Memory B cell (primary cell): ENCODE data around the gene OR52E2.

Source experiments
- ATAC-seq: fragments of 150-1000 bp; cut with Tn5 transposase; 2 replicates; pipeline ENCODE4 v1.10.0; 2021; ENCODE audit warnings: low read depth, mild to moderate bottlenecking, moderate library complexity
- DNase-seq, 2 donors: peaks; one replicate each; pipeline ENCODE4 v3.0.0; 2022; ENCODE audit warnings: low spot score in 2 of 2
- H3K27ac Mint-ChIP-seq: one replicate; pipeline ENCODE4 v1.8.0; 2022; ENCODE audit warnings: mild to moderate bottlenecking, moderate library complexity, mixed read lengths
- H3K27me3 Mint-ChIP-seq: one replicate; pipeline ENCODE4 v1.8.0; 2022; ENCODE audit warnings: mixed read lengths
- H3K36me3 Mint-ChIP-seq: one replicate; pipeline ENCODE4 v1.8.0; 2022; ENCODE audit warnings: mild to moderate bottlenecking, mixed read lengths
- H3K4me1 Mint-ChIP-seq: one replicate; pipeline ENCODE4 v1.8.0; 2022; ENCODE audit warnings: mixed read lengths
- H3K4me3 Mint-ChIP-seq: one replicate; pipeline ENCODE4 v1.8.0; 2022; ENCODE audit warnings: mild to moderate bottlenecking, moderate library complexity, mixed read lengths
- H3K9me3 Mint-ChIP-seq: one replicate; pipeline ENCODE4 v1.8.0; 2022; ENCODE audit warnings: mixed read lengths

The OR52E2 gene

DNA sequence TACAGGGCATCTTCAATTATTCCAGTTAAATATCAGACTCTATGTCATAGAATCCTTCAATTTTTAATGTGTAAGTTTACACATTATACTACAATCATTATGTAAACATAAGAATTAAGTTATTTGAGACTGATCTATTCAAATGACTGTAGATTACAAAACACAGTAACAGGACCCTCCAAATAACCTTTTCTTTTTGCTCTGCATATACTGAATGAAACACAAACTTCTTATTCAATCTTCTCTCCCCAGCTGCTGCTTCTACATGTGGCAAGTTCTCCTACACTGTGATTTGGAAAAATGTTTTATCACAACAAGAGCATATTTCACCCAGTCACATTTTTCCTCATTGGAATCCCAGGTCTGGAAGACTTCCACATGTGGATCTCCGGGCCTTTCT lies 13.2 kb downstream of the OR52E2 start, which contains the start of gene OR52J3:
TSS of gene OR52J3 (plus strand) at position 301 of the 400 bp plus-strand sequence. CDS start at position 301, 0 bp downstream.
- no peaks in the 10 kb centered on the region for H3K36me3 Mint-ChIP-seq
- H3K4me1 Mint-ChIP-seq: no peaks in the 10 kb centered on the region
- no peaks in the 10 kb centered on the region for H3K9me3 Mint-ChIP-seq
- H3K4me3 Mint-ChIP-seq: no peak within 1 kb of the TSS
- DNase-seq (no peak), ATAC-seq (no peak)
- H3K27me3 Mint-ChIP-seq: peaks cover 2% of the 10 kb centered on the region
- H3K27ac Mint-ChIP-seq: no peak within 1 kb of the TSS

- no peaks in the 10 kb centered on the region for H3K9me3 Mint-ChIP-seq
- H3K27ac Mint-ChIP-seq: no peak overlapping the region
- ATAC-seq: no peak
- H3K36me3 Mint-ChIP-seq: no peaks in the 10 kb centered on the region
- H3K4me3 Mint-ChIP-seq: no peak overlapping the region
- H3K27me3 Mint-ChIP-seq: peaks cover 2% of the 10 kb centered on the region
- no peaks in the 10 kb centered on the region for H3K4me1 Mint-ChIP-seq
- DNase-seq: no peak
Measured at GRCh38 chr11:5043380-5043779, 16.0 kb downstream of the OR52E2 start.

DNA sequence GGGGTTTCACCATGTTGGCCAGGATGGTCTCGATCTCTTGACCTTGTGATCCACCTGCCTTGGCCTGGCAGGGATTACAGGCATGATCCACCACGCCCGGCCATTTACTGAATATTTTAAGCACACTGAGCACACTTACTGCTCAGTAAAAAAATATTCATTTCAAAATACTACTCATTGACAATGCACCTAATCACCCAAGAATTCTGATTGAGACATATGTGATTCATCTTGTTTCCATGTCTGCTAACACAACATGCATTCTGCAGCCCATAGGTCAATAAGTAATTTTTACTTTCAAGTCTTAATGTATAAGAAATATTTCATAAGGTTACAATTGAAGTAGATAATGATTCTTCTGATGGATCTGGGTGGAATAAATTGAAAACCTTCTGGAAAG lies 17.3 kb downstream of the OR52E2 start:
- Mint-ChIP-seq H3K27me3 (peaks cover 2% of the 10 kb centered on the region), H3K36me3 (no peaks in the 10 kb centered on the region), H3K27ac (no peak overlapping the region), H3K9me3 (no peaks in the 10 kb centered on the region), H3K4me3 (no peak overlapping the region), H3K4me1 (no peaks in the 10 kb centered on the region)
- ATAC-seq (no peak), DNase-seq (no peak)

DNA sequence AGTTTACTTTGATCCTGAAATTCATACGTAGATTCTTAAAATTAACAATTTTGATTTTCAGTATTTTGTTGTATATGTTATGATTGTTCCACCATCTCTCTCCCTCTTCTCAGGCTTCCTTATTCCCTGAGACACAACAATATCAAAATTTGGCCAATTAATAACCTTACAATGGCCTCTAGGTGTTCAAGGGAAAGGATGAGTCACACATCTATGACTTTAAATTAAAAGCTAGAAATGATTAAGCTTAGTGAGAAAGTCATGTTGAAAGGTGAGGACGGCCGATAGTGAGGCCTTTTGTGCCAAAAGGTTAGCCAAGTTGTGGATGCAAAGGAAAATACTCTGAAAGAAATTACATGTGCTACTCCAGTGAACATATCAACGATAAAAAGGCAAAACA lies 18.6 kb downstream of the OR52E2 start:
- H3K27me3 Mint-ChIP-seq: peaks cover 2% of the 10 kb centered on the region
- H3K4me1 Mint-ChIP-seq: no peaks in the 10 kb centered on the region
- no peak for ATAC-seq
- no peaks in the 10 kb centered on the region for H3K36me3 Mint-ChIP-seq
- H3K4me3 Mint-ChIP-seq: no peak overlapping the region
- no peak for DNase-seq
- H3K27ac Mint-ChIP-seq: no peak overlapping the region
- H3K9me3 Mint-ChIP-seq: no peaks in the 10 kb centered on the region

DNA sequence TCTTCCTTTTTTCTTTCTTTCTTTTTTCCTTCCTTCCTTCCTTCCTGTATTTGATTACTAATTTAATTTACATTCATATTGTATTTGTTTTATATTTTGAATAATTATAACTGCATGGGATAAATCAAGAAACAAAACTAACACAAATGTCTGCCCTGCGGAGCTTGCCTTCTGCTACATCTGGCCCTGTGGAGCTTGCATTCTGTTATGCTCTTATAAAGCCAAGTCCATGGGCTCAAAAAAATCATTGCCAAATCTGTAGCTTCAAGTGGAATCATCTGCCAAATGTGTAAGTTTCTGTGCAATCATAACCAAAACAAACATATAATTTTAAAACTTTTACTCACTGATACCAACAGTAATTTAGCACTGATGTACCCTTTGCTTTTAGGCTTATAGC lies 21.1 kb downstream of the OR52E2 start:
- Mint-ChIP-seq H3K4me1 (no peaks in the 10 kb centered on the region), H3K36me3 (no peaks in the 10 kb centered on the region)

GRCh38 chr11:5037926-5038325 lies 21.5 kb downstream of the OR52E2 start:
- no peaks in the 10 kb centered on the region for H3K9me3 Mint-ChIP-seq
- no peak for DNase-seq
- ATAC-seq: no peak
- no peaks in the 10 kb centered on the region for H3K4me1 Mint-ChIP-seq
- no peak overlapping the region for H3K4me3 Mint-ChIP-seq
- H3K27me3 Mint-ChIP-seq: peaks cover 2% of the 10 kb centered on the region
- no peak overlapping the region for H3K27ac Mint-ChIP-seq
- no peaks in the 10 kb centered on the region for H3K36me3 Mint-ChIP-seq

More for the DNA sequence above, 21.1 kb downstream of the OR52E2 start:
- ATAC-seq (no peak), DNase-seq (no peak)
- H3K4me3 Mint-ChIP-seq: no peak overlapping the region
- H3K27me3 Mint-ChIP-seq: peaks cover 2% of the 10 kb centered on the region
- no peaks in the 10 kb centered on the region for H3K9me3 Mint-ChIP-seq
- H3K27ac Mint-ChIP-seq: no peak overlapping the region

- H3K27me3 Mint-ChIP-seq: no peaks in the 10 kb centered on the region
- no peaks in the 10 kb centered on the region for H3K36me3 Mint-ChIP-seq
- no peak overlapping the region for H3K4me3 Mint-ChIP-seq
- H3K9me3 Mint-ChIP-seq: no peaks in the 10 kb centered on the region
- DNase-seq (no peak), ATAC-seq (no peak)
- no peak overlapping the region for H3K27ac Mint-ChIP-seq
- H3K4me1 Mint-ChIP-seq: no peaks in the 10 kb centered on the region
Measured at GRCh38 chr11:5036669-5037068, 22.8 kb downstream of the OR52E2 start.

DNA sequence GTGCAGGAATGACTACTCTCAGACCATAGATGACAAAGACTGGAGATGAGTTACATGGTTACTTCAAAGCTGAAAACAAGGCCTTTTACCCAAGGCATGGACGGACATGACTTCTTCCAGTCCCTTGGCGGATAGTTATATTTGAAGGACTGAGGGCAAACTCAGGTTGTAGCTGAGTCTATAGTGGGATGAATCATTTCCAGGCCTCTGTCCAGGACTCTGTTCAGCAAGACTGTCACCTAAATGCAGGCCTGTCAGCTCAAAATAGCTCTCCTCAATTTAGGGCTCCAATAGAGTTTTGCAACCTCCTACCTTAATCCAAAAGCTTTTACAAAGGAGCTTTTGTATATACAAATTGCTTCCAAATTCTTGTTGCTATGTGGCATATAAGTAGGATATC lies 37.4 kb downstream of the OR52E2 start:
- H3K4me3 Mint-ChIP-seq: no peak overlapping the region
- DNase-seq (no peak), ATAC-seq (no peak)
- H3K36me3 Mint-ChIP-seq: peaks cover 5% of the 10 kb centered on the region
- peaks cover 18% of the 10 kb centered on the region for H3K9me3 Mint-ChIP-seq
- H3K27me3 Mint-ChIP-seq: no peaks in the 10 kb centered on the region
- no peak overlapping the region for H3K27ac Mint-ChIP-seq
- H3K4me1 Mint-ChIP-seq: no peaks in the 10 kb centered on the region

GRCh38 chr11:5013012-5013411 lies 46.4 kb downstream of the OR52E2 start:
- Mint-ChIP-seq H3K4me3 (no peak overlapping the region), H3K4me1 (no peaks in the 10 kb centered on the region), H3K9me3 (no peaks in the 10 kb centered on the region), H3K36me3 (no peaks in the 10 kb centered on the region), H3K27ac (no peak overlapping the region), H3K27me3 (no peaks in the 10 kb centered on the region)
- DNase-seq (no peak), ATAC-seq (no peak)

DNA sequence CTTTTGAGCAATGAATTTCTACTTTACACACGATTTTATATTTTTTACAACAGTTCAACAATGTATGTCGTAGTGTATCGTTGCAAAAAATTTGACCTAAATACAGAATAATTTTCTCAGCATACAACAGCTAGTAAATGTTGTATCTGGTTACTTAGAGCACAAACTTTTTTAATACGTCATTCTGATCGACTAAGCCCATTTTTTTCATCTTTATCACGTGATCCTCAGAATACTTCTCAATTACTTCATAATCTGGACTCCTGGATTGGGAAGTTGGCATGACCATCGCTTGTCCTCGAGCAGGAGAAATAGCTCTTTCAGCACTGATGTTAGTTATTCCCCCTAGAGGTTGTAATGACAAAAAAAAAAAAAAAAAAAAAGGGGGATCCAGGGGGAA lies 48.2 kb downstream of the OR52E2 start:
- H3K27ac Mint-ChIP-seq: no peak overlapping the region
- H3K9me3 Mint-ChIP-seq: no peaks in the 10 kb centered on the region
- no peak for DNase-seq
- H3K4me1 Mint-ChIP-seq: no peaks in the 10 kb centered on the region
- no peak overlapping the region for H3K4me3 Mint-ChIP-seq
- no peak for ATAC-seq
- H3K27me3 Mint-ChIP-seq: no peaks in the 10 kb centered on the region
- no peaks in the 10 kb centered on the region for H3K36me3 Mint-ChIP-seq
